CD4-positive, alpha-beta T cell treated with Interleukin-12 subunit alpha and Interleukin-12 subunit beta, for 1 hour (primary cell): Measurements from ENCODE around the gene UFD1.

Experiments used
- DNase-seq: peaks from one replicate; pipeline ENCODE4 v3.0.0-alpha.2; 2020

UFD1 gene, protein sequence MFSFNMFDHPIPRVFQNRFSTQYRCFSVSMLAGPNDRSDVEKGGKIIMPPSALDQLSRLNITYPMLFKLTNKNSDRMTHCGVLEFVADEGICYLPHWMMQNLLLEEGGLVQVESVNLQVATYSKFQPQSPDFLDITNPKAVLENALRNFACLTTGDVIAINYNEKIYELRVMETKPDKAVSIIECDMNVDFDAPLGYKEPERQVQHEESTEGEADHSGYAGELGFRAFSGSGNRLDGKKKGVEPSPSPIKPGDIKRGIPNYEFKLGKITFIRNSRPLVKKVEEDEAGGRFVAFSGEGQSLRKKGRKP

DNA sequence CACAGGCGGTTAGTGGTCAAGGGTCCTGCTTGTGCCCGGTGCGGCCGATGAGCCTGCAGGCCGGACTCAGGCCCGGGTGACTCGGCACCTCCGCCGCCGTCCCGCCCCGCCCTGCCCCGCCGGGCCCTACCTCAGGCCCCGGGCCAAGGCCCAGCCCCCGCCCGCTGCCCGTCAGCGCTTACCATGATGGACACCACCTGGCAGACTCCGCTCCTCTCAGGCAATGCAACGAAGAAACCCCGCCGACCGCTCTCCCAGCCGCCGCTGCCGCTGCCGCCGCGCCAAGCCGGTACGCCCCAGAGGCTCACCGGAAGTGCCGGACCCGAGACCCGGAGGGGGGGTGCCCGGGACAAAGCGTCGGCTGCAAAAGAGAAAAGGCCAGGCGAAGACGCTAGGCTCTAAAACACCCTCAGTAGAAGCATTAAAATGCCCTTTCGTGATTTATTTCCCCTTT lies at the start of gene UFD1:
TSS of gene UFD1 (minus strand) at position 293 of the 454 bp plus-strand sequence. CDS start at position 185, 108 bp downstream.
- peak; percentile 85 for DNase-seq

DNA sequence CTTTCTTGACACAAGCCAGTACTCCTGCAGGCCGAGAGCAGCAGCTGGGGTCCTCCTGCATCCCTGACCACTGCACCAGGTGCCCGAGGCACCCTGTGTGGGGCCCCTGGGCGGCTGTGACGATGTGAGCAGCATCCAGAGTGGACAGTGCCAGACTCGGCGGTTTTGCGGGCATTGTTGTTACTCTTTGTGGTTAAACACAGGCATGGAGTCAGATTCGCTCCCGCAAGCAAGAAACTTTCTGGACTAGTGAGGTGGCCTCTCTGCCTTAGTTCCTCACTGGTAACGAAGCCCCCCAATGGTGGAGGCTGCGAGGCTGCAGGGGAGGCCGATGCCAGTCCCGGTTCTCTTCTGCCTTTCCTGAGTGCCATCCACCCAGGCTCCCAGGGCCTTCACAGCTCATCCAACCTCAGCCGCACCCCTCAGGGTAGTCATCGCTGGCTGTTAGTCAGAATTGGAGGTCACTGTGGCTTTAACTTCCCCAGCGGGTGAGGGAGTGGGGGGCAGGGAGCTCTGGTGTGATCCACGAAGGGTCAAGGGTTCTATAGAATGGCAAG lies 48.9 kb upstream of the UFD1 start:
- DNase-seq, result no peak

DNA sequence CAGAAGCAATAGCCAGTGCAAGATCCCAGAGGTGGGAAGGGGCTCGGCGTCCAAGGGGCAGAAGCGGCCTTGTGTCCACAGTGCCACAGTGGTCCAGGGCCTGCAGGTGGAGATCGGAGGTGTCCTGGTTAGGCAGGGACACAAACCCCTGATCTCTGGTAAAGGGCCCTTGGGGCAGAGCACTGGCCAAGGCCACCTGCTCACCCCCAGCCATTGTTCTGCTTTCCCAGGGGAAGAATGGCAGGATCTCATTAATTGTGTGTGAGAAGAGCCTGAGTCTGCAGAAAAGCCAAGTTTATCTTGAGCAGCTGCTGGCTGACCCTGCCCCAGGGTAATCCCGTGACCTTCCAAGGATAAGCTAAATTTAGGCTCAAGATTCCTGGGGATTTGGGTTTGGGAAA lies 48.3 kb upstream of the UFD1 start:
- DNase-seq, result no peak

DNA sequence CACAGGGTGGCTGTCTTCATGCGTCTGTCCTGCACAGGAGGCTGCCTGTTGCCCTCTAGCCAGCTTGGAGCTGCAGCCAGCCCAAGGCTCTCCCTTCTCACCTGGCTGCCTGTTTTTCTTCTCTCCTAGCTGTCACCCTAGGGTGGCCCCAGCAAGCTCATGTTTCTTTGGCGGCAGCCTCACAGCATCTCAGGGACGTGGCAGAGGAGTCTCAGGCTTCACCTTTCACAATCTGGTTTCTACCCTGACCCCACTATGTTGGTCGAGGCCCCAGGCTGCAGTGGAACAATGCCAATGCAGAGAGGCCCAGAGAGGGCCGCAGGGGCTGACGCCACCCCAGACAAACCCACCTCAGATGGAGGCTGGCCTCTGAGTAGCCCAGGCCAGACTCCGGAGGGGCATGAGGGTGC lies 47.7 kb upstream of the UFD1 start:
- DNase-seq, result no peak

DNA sequence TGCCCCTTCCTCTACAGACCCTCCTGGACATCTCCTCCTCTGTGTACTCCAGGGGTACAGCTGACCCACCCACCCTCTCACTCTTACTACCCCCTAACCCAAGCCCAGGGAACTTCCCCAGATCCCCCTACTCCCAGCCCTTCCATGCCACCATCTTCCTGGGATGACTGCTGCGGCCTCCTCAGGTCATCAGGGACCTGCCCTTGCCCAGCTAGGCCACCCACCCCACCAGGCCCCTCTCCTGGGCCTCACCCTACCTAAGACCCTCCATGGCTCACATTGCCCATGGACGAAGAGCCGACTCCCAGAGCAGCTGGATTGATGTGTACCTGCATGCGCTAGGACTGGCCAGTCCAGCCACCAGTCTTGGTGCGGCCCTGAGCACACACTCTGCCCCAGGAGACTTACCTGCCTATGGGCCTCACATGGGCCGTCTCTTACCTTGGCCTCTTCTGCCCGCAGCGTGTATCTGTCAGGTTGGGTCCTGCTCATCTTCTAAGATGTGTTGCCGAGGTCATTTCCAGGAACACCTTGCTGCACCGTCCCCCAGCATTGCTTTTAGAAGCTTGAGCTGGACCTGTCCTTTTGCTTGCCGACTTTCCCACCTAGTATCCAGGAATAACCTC lies 47.2 kb upstream of the UFD1 start:
- DNase-seq, result no peak

DNA sequence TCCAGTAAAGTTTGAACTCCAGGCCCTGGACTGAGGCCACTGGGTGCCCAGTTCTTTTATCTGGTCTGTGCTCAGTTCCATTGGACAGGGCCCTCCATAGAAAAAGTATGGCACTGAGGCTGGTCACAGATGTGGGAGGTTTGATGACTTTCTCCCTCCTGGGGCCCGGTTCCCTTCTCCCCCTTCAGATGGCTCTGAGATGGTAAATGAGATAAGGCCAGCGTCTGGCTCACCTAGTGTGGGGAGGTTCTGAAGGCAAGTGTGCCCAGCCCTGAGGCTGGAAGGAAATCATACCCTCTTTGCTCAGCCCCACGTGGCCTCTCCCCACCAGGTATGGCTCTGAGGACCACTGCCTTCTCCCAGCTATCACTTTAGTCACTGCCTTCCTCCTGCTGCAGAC lies 46.7 kb upstream of the UFD1 start:
- no peak for DNase-seq

DNA sequence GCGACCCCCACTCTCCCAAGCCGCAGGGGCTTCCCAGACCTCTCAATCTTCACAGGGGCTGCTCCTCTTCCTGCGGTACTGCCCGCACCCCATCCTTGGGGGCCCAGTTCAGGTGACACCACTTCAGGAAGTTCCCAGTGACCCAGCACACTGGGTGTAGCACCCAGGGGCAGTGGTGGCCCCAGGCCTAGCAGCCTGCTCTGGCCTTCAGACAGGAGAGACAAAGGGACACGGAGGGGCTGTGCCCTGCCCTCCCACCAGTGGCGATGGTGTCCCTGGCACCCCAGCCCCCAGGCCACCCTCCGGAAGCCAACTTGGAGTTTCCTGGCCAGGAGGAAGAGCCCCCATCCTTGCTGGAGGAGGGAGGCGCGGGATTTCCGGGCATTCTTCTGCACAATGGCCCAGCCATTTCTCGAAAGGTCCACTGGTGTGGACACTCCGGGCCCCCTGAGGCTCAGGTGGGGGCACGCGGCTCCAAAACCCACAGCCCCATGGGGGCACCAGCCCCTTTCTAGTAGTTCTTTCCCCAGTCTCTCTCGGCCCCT lies 46.2 kb upstream of the UFD1 start:
- no peak for DNase-seq

DNA sequence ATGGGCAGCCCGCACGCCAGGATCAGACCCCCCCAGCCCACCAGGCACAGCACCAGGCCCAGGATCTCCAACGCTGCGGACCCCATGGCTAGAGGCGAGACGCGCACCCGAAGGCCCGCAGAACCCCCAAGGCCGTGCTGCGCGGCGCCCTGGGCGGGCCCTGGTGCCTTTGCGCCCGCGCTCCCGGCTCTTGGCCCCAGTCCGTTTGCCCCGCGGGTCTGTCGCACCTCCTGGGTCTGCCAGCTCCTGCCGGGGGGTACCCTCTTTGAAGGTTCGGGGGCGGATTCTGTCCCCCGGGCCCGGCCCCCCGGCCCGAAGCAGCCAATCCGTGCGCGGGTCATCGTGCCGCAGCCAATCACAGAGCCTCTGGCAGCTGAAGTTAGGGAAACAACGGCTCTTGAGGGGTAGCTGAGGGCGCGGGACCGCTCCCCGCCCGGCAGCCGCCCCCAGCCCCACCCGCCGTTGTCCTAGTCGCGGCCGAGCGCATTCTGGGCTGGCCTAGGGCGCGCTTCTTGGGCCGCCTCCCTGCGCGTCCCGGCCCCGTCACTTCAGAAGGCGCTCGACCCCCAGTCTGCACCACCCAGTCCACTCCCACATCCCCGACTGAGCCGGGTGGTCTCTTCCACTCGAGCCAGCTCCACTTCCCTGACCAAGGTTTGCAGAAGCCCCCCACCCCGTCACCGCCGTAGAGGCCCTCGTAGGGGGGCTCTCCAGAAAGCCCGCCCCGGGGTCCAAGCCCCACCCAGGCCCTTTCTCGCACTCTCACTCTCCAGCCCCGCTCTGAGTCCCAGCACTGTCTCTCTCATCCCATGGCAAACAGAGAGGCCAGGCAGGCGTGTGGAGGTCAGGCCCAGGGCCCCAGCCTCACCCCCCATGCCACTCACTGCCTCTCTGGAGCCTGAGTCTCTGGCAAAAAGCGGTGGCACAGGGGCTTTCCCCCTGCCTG lies 45.5 kb upstream of the UFD1 start, which contains the start of gene CLDN5:
TSS of gene CLDN5 (minus strand) at position 241 of the 946 bp plus-strand sequence. CDS start at position 86, 155 bp downstream.
- no peak for DNase-seq

DNA sequence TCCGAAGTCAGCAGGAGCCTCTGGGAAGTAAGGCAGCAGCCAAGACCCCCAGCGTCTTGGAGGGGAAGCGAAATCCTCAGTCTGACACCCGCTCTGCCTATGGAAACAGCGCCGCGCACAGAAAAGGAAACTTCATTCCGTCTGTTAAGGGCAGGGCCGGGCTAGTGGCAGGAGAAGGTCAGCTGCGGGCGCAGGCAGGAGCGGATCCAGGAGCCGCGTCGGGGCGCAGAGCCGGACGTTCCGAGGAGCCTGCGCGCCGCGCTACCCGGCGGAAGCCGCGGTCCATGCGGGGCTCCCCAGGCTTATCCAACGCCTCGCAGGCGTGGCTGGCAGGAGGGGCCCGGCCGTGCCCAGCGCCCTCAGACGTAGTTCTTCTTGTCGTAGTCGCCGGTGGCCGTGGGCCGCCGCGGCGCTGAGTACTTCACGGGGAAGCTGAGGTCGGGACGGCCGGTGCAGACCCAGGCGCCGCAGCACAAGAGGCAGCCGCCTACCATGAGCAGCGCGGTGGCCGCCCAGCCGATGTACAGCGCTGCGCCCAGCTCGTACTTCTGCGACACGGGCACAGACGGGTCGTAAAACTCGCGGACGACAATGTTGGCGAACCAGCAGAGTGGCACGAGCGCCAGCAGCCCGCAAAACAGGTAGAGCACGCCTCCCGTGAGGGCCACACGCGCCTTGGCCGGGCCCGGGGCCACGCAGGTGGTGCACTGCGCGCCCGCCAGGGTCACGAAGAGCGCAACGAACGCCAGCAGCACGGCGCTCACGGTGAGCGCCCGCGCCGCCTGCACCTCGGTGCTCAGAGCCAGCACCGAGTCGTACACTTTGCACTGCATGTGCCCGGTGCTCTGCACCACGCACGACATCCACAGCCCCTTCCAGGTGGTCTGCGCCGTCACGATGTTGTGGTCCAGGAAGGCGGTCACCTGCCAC lies 44.5 kb upstream of the UFD1 start:
- no peak for DNase-seq

DNA sequence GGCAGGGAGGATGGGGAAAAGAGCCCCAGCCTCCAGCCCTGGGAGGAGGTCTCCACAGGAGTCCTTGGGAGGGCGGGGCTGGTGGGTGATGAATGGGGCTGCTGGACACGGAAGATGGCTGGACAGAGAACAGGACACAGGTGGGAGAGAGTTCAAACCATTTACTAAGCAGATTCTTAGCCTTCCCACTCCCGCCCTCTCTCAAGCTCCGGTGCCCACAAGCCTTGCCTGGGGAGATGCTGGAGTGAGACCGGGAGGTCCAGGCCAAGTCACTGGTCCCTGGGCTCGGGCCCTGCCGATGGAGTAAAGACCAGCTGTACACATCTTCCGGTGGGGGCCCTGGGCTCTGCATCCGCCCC lies 43.9 kb upstream of the UFD1 start:
- no peak for DNase-seq

DNA sequence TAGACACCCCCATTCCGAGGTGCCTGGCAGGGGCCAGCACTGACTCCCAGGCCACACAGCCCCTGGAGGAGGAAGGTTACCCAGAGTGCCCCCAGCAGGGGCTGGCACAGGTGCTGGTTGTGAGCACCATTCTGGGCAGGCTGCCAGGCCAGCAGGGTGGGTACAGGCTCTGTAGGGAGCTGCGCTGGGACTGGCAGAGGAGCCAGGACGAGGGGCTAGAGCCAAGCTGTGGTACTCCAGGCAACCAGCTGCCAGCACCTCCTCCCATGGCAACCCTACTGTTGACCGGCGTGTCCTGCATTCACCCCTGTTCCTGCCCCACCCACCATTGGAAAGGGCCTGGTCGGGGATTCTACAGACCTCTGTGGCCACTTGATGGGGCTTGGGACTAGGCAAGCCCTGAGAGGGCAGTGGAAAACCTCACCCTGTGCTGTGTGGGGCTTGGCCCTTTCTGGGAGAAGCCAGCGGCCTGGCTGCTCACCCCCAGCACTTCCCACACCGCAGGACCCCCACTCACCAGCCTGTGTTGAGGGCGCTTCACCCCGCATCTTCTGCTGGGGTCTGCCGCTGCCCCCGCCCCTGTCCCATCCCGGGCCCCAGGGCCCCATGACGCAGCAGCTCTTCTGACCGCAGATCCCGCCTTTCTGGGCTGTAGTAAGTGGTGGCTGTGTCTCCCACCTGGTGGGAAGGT lies 43.3 kb upstream of the UFD1 start:
- DNase-seq, result no peak

DNA sequence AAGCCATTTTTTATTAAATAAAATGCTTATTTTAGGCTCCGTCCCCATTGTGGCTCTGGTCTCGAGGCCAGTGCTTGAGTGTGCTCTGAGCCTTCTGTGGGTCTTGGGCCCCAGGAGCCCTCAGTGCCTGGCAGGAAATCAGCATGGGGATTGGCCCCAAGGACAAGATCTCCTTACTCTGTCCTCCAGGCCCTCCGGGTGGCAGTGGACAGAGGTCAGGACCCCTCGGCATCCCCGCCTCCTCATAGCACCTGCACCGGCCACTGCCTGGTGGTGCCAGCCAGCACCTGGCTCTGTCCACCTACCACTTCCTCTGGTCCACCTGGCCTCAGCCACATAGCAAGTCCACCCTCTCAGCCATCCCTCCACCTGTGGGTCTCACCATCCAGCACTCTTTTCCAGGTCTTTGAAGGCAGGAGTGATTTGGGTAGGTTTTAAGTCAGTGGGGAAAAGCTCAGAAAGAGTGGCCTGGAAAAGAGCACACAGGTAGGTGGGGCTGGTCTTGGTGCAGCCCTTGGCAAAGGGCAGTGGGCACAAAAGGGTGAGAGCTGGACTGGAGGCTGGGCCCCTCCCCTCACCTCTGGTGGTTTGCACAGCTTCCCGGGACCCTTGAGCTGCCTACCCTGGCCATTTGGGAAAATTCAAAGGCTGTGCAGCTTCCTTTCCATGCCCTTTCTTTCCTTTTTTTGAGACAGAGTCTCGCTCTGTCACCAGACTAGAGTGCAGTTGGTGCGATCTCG lies 41.7 kb upstream of the UFD1 start:
- DNase-seq, result no peak

DNA sequence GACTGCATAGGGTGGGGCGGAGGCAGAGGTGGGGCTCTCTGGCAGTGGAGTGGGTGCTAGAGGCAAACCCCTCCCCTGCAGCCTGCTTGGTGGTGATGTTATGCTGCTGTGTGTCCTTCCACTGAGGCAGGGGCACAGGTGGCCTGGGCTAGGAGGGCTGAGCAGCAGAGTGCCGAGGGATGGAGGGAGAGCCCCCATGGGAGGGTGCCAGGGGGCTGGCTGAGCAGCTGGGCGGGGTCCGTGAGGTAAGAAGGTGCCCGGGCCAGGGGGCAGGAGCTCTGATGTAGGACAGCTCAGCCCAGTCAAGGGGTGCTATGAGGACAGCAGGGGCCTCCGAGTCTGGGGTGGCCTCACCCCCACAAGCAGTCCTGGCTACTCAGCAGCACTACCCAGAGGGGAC lies 41.0 kb upstream of the UFD1 start:
- DNase-seq, result no peak

DNA sequence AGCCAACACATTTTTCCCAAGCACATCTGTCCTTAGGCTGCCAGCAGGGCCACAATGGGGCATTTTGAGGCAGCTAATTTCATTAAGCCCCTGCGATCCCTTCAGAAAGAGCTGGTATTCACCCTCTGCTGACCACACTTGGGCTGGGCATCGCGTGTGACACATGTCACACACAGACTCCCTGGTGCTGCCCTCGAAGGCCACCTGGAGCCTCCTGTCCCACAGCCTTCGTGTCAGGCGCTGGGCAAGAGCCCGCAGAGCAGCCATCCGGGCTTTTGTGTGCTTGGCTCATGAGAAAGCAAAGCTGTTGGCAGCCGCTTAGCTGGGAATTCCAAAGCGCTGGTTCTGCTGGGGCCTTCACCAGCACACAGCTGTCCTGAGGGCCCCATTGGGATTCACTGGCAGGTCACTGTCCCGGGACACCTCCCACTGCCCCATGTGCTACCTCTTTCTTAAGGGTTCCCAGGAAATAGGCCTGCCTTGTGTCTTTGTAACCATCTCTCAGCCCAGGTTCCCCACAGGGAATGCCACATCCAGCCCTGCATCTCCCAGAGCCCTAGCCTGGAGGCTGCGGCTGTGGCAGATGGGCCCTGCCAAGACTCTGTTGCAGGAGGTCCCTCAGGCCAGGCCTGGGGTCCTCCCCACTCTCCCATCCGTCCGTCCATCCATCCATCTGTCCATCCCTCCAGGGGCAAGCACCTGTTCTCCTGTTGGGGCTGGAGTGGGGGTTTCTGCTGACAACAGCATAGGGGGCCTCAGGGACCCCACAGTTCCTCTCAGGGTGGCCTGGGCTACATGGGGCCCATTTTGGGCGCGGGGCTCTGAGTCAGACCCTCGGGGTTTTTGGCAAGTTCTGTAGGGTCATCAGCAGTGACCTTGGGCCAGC lies 40.3 kb upstream of the UFD1 start:
- no peak for DNase-seq

DNA sequence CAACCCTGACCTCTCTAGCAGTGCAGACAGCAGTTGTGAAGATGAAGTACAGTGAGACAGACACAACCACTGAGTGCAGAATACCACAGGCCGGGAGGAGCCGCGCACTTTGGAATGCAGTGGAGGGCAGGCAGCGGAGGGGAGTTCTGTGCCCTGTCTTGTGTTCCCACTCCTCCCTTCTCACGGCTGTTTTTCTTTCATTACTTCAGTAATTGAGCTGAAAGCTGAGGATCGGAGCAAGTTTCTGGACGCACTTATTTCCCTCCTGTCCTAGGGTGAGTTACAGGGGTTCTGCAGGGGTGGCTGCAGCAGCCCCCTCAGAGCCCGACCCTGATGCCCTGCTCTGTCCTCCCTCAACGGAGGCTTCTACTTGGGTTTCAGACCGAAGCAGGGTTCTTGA lies 39.6 kb upstream of the UFD1 start:
- DNase-seq, result no peak

DNA sequence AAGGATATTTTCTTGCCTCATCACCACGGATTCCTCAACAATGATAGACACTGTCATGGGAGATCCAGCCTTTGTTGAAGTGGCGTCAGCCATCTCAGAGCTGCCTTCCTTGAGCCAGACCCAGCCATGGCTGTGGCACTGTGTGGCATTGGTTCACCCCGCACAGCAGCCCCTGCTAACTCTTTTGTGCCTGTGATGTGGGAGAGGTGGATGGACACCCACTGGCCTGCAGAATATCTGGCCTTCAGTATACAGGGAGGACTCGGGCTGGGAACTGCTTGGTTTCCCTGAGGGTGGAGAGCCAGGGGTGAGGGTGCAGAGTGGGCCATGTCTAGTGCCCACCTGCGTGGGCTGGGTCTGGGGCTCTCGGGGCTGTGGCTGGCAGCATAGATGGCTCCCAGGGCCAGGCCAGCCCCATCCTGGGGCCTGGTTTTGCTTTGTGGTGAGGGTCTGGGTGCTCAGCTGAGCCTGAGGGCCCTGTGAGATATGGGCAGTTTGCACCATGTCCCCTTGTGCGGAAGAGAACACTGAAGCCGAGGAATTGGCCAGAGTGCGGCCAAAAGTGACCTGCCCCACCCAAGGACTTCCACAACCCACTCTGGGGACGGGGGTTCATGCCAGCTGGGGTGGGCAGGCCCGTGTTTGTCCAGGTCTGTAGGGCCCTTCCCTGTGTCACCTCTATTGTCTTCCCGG lies 39.1 kb upstream of the UFD1 start:
- DNase-seq, result no peak

DNA sequence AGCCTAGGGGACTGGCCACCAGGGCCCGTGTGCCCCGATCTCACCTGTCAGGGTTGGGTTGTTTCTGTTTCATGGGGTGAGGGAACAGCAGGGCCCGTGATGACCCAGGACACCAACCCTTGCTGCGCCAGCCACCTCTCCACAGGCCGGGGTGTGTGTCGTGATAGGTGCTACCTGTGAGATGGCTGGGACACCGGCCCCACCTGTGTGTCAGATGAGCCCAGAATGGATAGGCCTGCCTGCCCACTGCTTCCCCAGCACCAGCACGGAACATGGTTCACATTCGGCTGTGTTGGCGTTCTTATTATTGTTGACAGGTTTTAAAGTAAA lies 38.1 kb upstream of the UFD1 start:
- DNase-seq, result no peak

DNA sequence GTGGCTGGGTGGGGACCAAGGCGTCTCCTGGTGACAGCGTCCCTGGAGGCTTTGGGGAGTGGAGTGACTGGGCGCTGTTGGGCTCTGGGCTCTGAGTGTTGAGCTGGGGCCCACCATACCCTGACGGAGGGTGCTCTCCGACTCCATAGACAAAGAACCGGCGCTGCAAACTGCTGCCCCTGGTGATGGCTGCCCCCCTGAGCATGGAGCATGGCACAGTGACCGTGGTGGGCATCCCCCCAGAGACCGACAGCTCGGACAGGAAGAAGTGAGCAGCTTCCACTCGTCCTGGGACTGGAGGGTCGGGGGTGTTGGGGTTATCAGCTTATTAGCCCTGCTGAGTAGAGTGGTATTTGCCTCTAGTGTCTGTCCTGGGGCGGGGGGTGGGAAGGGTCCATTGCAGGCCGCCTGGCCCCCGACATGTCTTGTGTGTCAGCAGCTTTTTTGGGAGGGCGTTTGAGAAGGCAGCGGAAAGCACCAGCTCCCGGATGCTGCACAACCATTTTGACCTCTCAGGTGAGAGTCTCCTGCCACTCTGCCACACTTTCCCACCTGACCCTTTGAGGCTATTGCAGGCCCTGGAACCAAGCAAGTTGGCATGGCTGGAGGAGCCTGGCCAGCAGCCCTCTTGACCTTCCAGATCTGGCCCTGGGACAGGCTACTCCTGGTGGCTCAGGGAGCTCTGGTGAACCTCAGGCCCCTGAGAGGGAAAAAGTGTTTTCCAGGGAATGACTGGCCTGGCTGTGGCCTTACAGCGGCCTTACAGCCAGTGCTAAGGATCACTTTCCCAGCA lies 37.6 kb upstream of the UFD1 start:
- no peak for DNase-seq
